GM08714 (cell line): ENCODE results near the gene LNP1.
"Not testable (repeated sequence)": the region's sequence is repeated elsewhere in the genome, so short reads cannot be mapped to it uniquely, and the experiment has no call there.

Source experiments
- H3K4me3 ChIP-seq: fragments of 200-500 bp; sonication (Bioruptor generic); 2 replicates; pipeline ENCODE4 v1.5.1; 2014; ENCODE audit warnings: mild to moderate bottlenecking, low read length, inconsistent platforms
- ZNF274 ChIP-seq: IDR thresholded peaks from 2 replicates; pipeline ENCODE4 v1.6.1; 2012; ENCODE audit warnings: mild to moderate bottlenecking, low read depth, low read length

The LNP1 gene

DNA sequence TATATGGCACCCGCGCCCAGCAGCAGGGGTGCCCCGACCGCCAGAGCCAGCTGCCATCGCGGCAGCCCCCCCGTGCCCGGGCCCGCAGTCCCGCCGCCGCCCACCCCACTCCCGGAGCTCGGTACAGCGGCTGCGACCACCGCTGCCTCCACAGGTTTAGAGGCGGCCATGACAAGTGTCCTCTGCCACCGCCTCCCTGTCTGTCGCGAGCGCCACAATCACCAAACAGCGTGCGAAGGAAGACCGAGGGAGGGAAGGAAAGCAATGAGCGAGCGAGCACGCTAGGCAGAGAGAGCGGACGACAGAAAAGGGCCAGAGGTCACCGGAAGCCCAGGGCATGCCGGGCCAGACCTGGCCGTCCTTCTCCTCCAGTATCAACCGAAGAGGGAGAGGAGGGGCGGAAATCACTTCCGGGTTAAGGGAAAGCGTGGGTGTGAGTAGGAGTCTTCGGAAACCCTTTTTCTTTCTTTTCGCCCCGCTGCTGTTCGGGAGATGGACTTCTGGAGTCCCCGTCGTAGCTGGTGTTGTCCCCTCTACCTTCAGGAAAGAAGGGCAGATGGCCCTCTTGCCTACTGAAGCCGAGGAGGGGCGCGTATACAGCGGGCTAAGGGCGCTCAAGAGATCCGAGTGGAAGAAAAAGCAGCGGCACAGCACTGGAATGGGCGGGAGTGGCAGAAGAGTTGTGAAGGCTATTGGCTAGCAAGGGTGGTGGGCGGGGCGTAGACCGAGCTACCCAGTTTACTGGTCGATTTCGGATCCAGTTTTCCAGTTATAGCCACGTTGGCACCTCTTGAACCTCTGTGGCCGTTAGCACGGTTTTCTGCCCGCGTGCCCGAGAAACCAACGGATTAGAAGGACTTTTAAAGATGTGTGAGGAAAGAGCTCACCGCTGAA is at the start of gene LNP1, which contains the start of gene TOMM70:
TSS of gene LNP1 (plus strand) at position 760 of the 894 bp plus-strand sequence. CDS start 28,191 bp downstream, outside the sequence.
TSS of gene TOMM70 (minus strand) at position 310 of the 894 bp plus-strand sequence. CDS start at position 170, 140 bp downstream.
- H3K4me3 ChIP-seq, result peak within 1 kb of the TSS; percentile 88
- no peak for TF ChIP-seq ZNF274

DNA sequence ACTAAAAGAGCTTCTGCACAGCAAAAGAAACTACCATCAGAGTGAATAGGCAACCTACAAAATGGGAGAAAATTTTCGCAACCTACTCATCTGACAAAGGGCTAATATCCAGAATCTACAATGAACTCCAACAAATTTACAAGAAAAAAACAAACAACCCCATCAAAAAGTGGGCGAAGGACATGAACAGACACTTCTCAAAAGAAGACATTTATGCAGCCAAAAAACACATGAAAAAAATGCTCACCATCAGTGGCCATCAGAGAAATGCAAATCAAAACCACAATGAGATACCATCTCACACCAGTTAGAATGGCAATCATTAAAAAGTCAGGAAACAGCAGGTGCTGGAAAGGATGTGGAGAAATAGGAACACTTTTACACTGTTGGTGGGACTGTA is 49.6 kb upstream of the LNP1 start:
- not testable (repeated sequence) for H3K4me3 ChIP-seq

DNA sequence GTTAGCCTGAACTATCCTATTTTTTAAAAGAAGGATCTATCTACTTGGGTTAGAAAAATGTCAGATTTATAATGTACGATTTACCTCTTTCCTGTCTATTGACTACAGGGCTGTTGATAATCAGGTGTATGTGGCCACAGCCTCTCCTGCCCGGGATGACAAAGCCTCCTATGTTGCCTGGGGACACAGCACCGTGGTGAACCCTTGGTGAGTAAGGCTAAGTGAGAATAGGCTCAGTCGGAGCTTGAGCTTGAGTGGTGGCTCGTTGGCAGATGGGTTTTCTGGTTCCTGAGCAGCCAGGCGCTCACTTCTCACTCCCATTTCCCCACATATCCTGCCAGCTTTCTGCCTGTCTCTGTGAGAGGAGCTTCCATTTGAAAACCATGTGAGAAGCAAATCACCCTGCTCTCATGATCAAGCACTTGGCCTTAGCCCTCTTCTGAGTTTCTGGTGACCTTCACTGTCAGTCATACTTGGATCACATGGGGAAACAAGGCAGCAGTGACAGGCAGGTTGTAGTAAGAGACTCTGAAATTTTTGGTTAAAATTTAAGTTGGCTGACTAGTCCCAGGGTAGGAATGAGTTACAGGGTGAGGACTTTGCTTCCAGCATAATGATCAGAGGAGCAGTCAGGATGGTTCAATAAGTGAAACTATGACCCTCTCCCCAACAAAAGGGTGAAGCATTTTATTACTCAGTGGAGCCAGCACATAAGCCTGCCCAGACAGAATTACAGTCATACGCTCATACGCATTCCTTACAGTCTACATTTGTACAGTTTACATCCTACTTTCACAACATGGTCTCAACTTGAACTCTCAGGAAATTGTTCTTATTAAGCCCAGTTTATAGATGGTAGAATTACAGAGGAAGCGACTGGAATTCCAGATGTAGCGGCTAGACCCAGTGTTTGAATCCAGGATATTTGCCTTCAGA is 48.8 kb upstream of the LNP1 start:
- TF ChIP-seq ZNF274, result no peak
- no peak overlapping the region for H3K4me3 ChIP-seq

GRCh38 chr3:100354850-100355249 is 46.5 kb upstream of the LNP1 start:
- TF ChIP-seq ZNF274, result no peak

DNA sequence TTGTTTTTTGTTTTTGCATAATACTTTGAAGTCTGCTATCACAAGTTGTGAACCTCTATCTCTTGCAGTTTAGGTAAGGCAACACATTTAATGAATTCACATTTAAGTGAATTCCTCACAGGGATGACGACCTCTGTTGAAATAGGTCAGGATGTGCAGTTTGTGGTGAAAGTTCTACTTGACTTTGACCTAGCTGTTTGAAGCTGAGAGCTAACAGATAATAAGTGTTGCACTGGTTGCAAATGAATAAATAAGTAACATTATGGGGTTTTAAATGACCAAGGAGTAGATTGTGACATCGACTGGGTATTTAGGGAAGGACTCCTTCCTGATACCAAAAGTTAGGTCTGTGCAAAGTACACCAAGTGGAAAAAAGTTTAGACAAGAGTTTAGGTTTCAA is 42.9 kb upstream of the LNP1 start:
- no peak for TF ChIP-seq ZNF274
- H3K4me3 ChIP-seq, result no peak overlapping the region

More at GRCh38 chr3:100354850-100355249, 46.5 kb upstream of the LNP1 start:
- H3K4me3 ChIP-seq, result no peak overlapping the region

DNA sequence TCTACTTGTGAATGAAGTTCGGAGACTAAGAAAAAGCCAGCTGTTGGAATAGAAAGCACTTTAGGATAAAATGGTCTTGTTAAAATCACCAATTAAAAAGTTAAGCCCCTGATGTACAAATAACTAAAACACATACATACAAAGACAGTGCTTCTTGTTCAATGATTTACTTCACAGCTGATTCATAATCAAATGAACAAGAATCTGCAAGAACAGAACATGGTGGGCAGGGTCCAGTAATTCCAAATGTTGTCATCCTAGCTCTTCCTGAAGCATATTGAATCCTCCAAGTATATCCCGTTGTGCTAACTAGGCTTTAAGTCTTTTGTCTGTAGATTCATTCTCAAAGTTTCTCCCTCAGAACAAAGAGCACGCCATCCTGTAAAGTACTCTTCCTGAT is 42.3 kb upstream of the LNP1 start:
- H3K4me3 ChIP-seq, result no peak overlapping the region
- TF ChIP-seq ZNF274, result no peak

DNA sequence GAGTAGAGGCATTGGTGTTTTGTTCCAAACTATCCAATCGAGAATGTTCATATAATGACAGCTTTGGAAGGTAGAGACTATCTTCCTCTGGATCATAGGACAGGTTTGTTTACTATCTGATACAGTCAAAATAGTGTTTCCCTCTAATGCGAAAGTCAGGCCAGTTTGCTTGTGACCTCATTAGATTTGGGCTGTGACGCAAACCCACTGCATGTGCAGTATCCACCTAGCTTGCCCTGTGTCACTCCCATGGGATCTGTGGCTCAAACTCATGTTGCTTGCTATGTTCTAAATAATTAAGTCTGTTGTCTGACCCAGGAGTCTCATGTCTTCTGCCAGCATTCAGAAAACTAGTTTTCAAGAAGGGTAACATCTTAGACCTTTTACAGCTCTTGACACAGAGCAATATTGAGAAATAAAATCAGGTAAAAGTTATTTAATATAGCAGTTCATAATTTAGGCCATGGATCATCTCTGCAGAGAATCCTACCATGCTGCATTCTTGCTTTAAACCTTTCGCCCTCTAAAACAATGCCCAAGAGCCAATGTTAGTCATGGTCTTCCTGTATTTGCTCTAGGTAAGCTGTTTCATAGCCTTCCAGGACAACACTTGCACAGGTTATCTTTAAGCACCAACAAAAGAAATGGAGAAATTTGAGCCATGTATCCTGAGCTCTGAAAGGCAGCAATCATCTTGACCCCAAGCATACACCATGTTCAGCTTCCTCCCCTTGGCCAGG is 40.4 kb upstream of the LNP1 start:
- H3K4me3 ChIP-seq, result no peak overlapping the region
- TF ChIP-seq ZNF274, result no peak

- no peak for TF ChIP-seq ZNF274
- H3K4me3 ChIP-seq, result no peak overlapping the region
Measured at GRCh38 chr3:100361897-100362296, 39.4 kb upstream of the LNP1 start.

GRCh38 chr3:100364421-100364820 is 36.9 kb upstream of the LNP1 start:
- no peak overlapping the region for H3K4me3 ChIP-seq
- TF ChIP-seq ZNF274, result no peak

DNA sequence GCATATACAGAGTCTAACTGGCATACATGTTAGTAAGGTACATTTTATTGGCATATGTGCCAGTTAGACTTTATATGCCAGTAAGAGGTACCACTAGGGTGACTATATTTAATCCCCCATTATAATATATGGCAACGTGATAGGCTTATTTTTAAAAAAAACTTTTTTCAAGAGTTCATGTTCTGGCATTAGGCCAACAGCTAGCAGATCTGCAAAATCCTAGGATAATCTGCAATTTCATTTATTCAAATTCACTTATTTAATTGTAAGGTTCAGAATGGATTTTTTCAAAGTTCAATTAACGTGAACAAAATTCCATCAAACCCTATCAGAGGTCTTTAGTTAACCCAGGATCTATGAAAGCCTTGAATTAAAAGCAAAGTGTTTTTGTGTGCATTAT is 34.9 kb upstream of the LNP1 start:
- TF ChIP-seq ZNF274, result no peak
- H3K4me3 ChIP-seq, result no peak overlapping the region

- TF ChIP-seq ZNF274, result no peak
- H3K4me3 ChIP-seq, result no peak overlapping the region
Measured at GRCh38 chr3:100368441-100368840, 32.9 kb upstream of the LNP1 start.

DNA sequence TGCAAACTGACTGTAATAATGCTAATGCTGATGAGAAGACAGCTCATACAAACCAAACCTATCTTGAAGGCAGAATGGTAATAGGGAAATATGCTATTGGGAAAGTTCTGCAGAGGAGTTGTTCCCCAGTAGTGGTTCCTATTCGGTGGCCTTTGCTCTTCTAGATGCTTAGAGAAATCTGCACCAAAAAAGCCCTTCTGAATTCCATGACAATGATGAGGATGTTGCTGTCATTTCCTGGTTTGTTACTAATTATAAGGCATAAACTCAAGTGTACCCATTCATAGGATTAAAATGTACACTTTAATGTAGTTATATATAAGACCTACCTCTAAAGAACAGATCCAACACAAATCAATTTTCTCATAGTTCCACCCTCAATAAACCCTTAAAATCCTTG is 30.6 kb upstream of the LNP1 start:
- no peak overlapping the region for H3K4me3 ChIP-seq
- TF ChIP-seq ZNF274, result no peak

DNA sequence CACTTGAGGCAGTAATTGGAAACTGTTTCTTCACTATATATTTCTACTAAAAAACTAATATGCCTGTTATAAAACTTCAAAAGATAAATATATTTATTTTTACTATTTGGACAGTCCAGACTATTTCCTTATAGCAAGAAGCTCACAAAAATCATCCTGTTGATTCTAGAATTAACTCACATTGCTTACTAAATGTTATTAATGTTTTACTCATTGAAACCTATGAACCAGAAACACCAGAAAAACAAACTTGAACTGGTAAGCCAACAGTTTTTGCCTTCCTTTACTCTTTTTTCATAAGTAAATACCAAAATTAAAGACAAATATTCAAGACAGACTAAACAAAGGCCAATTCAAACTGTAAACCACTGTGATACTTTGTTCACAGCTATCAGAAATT is 26.8 kb upstream of the LNP1 start:
- no peak for TF ChIP-seq ZNF274
- H3K4me3 ChIP-seq, result no peak overlapping the region

- TF ChIP-seq ZNF274, result no peak
- no peak overlapping the region for H3K4me3 ChIP-seq
Measured at GRCh38 chr3:100376301-100376700, 25.0 kb upstream of the LNP1 start.
